ENCODE measurements around the gene CCM2L.

DNA sequence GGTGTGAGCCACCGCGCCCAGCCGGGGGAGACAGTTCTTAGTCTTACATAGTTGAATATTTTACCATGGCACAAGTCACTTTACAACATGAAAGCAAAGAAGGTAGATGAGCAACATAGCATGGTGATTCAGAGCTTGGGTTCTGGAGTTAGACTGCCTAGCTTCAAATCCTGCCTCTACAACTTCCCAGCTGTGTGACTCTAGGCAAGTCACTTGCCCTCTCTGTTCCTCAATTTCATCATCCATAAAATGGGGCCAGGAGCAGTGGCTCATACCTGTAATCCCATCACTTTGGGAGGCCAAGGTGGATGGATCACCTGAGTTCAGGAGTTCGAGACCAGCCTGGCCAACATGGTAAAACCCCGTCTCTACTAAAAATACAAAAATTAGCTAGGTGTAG lies 68.1 kb downstream of the CCM2L start:
- no peak for TF ChIP-seq STAT1 (IDR thresholded peaks at IDR 0.05; ENCODE audit: unreplicated experiment)
- TF ChIP-seq, protein P1, sequence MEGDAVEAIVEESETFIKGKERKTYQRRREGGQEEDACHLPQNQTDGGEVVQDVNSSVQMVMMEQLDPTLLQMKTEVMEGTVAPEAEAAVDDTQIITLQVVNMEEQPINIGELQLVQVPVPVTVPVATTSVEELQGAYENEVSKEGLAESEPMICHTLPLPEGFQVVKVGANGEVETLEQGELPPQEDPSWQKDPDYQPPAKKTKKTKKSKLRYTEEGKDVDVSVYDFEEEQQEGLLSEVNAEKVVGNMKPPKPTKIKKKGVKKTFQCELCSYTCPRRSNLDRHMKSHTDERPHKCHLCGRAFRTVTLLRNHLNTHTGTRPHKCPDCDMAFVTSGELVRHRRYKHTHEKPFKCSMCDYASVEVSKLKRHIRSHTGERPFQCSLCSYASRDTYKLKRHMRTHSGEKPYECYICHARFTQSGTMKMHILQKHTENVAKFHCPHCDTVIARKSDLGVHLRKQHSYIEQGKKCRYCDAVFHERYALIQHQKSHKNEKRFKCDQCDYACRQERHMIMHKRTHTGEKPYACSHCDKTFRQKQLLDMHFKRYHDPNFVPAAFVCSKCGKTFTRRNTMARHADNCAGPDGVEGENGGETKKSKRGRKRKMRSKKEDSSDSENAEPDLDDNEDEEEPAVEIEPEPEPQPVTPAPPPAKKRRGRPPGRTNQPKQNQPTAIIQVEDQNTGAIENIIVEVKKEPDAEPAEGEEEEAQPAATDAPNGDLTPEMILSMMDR (conservative IDR thresholded peaks at IDR 0.05; ENCODE audit: low read depth in 2 of 2) = no peak
- TF ChIP-seq EZH2 (IDR thresholded peaks at IDR 0.05; ENCODE audit: low read depth, unreplicated experiment) = no peak
- TF ChIP-seq, protein P2, sequence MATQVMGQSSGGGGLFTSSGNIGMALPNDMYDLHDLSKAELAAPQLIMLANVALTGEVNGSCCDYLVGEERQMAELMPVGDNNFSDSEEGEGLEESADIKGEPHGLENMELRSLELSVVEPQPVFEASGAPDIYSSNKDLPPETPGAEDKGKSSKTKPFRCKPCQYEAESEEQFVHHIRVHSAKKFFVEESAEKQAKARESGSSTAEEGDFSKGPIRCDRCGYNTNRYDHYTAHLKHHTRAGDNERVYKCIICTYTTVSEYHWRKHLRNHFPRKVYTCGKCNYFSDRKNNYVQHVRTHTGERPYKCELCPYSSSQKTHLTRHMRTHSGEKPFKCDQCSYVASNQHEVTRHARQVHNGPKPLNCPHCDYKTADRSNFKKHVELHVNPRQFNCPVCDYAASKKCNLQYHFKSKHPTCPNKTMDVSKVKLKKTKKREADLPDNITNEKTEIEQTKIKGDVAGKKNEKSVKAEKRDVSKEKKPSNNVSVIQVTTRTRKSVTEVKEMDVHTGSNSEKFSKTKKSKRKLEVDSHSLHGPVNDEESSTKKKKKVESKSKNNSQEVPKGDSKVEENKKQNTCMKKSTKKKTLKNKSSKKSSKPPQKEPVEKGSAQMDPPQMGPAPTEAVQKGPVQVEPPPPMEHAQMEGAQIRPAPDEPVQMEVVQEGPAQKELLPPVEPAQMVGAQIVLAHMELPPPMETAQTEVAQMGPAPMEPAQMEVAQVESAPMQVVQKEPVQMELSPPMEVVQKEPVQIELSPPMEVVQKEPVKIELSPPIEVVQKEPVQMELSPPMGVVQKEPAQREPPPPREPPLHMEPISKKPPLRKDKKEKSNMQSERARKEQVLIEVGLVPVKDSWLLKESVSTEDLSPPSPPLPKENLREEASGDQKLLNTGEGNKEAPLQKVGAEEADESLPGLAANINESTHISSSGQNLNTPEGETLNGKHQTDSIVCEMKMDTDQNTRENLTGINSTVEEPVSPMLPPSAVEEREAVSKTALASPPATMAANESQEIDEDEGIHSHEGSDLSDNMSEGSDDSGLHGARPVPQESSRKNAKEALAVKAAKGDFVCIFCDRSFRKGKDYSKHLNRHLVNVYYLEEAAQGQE (IDR thresholded peaks at IDR 0.05; ENCODE audit: unreplicated experiment) = no peak
- no peak for TF ChIP-seq JUNB (IDR thresholded peaks at IDR 0.05; ENCODE audit: unreplicated experiment)
- TF ChIP-seq POLR2AphosphoS5 (IDR thresholded peaks at IDR 0.05; ENCODE audit: low read depth) = no peak
- no peak for TF ChIP-seq EZH2phosphoT487 (IDR thresholded peaks at IDR 0.05; ENCODE audit: unreplicated experiment)
- TF ChIP-seq ZNF114 (CRISPR knock-in tag; IDR thresholded peaks at IDR 0.05) = no peak
